HL-60 (cell line): Measurements from ENCODE around the gene RAB31.

Experiments used
- DNase-seq, 2 experiments: peaks; one replicate each; pipeline ENCODE4 v3.0.0-alpha.2; 2010 to 2020; ENCODE audit warnings: low read depth in 1 of 2, low spot score in 1 of 2
- H3K27ac ChIP-seq: fragments of 250-450 bp; sonication (Bioruptor Pico); replicated peaks from 2 replicates; pipeline ENCODE4 v1.5.1; 2020; ENCODE audit warnings: mild to moderate bottlenecking, moderate library complexity
- H3K27me3 ChIP-seq: fragments of 250-450 bp; sonication (Bioruptor Pico); 2 replicates; pipeline ENCODE4 v1.5.1; 2021; ENCODE audit warnings: mild to moderate bottlenecking, moderate library complexity; ENCODE audit not compliant: insufficient read depth, poor library complexity, severe bottlenecking
- H3K4me3 ChIP-seq: replicated peaks from 2 replicates; pipeline ENCODE4 v1.5.1; 2011; ENCODE audit warnings: mild to moderate bottlenecking, control low read depth, low read length; ENCODE audit not compliant: insufficient read depth
- GABPA ChIP-seq: IDR thresholded peaks from 2 replicates; pipeline ENCODE4 v1.6.1; 2012; ENCODE audit warnings: low read depth
- POLR2AphosphoS5 ChIP-seq: IDR thresholded peaks from 2 replicates; pipeline ENCODE4 v1.6.1; 2012; ENCODE audit warnings: low read depth
- SPI1 ChIP-seq: IDR thresholded peaks from 2 replicates; pipeline ENCODE4 v1.6.1; 2012; ENCODE audit warnings: low read depth, mild to moderate bottlenecking, borderline replicate concordance
- TF ChIP-seq, protein P1 (sequence below): IDR thresholded peaks from one replicate; pipeline ENCODE4 v1.5.1; 2011; ENCODE audit warnings: low read length, control low read depth, inconsistent platforms; ENCODE audit not compliant: insufficient read depth
- TF ChIP-seq, protein P2 (sequence below): IDR thresholded peaks from 2 replicates; pipeline ENCODE4 v1.6.1; 2012; ENCODE audit warnings: low read depth; ENCODE audit not compliant: insufficient replicate concordance

RAB31 gene

DNA sequence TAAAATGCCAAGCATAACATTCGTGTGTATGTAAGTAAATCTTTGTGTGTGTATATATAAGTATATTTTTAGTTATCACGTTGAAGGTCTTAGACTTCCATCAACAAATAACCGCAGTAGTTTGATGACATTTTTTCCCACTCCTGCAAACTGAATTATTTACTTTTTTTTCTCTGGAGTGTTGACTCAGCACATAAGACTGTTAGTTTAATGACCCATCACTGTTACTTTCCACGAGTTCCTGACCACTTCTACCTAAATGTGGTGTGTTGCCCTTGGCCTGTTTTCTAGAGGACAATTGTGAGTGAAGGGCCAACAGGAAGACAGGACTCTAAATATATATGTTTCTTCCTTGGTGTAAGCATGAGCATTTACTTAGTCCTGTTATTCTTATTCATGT lies 106.3 kb downstream of the RAB31 start:
- H3K27me3 ChIP-seq: no peaks in the 10 kb centered on the region
- TF ChIP-seq SPI1: no peak
- TF ChIP-seq, protein P1, sequence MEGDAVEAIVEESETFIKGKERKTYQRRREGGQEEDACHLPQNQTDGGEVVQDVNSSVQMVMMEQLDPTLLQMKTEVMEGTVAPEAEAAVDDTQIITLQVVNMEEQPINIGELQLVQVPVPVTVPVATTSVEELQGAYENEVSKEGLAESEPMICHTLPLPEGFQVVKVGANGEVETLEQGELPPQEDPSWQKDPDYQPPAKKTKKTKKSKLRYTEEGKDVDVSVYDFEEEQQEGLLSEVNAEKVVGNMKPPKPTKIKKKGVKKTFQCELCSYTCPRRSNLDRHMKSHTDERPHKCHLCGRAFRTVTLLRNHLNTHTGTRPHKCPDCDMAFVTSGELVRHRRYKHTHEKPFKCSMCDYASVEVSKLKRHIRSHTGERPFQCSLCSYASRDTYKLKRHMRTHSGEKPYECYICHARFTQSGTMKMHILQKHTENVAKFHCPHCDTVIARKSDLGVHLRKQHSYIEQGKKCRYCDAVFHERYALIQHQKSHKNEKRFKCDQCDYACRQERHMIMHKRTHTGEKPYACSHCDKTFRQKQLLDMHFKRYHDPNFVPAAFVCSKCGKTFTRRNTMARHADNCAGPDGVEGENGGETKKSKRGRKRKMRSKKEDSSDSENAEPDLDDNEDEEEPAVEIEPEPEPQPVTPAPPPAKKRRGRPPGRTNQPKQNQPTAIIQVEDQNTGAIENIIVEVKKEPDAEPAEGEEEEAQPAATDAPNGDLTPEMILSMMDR: no peak
- TF ChIP-seq GABPA: no peak
- no peak for TF ChIP-seq POLR2AphosphoS5
- TF ChIP-seq, protein P2, sequence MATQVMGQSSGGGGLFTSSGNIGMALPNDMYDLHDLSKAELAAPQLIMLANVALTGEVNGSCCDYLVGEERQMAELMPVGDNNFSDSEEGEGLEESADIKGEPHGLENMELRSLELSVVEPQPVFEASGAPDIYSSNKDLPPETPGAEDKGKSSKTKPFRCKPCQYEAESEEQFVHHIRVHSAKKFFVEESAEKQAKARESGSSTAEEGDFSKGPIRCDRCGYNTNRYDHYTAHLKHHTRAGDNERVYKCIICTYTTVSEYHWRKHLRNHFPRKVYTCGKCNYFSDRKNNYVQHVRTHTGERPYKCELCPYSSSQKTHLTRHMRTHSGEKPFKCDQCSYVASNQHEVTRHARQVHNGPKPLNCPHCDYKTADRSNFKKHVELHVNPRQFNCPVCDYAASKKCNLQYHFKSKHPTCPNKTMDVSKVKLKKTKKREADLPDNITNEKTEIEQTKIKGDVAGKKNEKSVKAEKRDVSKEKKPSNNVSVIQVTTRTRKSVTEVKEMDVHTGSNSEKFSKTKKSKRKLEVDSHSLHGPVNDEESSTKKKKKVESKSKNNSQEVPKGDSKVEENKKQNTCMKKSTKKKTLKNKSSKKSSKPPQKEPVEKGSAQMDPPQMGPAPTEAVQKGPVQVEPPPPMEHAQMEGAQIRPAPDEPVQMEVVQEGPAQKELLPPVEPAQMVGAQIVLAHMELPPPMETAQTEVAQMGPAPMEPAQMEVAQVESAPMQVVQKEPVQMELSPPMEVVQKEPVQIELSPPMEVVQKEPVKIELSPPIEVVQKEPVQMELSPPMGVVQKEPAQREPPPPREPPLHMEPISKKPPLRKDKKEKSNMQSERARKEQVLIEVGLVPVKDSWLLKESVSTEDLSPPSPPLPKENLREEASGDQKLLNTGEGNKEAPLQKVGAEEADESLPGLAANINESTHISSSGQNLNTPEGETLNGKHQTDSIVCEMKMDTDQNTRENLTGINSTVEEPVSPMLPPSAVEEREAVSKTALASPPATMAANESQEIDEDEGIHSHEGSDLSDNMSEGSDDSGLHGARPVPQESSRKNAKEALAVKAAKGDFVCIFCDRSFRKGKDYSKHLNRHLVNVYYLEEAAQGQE: no peak
- H3K4me3 ChIP-seq: no peak overlapping the region
- no peak overlapping the region for H3K27ac ChIP-seq
- DNase-seq: no peak

DNA sequence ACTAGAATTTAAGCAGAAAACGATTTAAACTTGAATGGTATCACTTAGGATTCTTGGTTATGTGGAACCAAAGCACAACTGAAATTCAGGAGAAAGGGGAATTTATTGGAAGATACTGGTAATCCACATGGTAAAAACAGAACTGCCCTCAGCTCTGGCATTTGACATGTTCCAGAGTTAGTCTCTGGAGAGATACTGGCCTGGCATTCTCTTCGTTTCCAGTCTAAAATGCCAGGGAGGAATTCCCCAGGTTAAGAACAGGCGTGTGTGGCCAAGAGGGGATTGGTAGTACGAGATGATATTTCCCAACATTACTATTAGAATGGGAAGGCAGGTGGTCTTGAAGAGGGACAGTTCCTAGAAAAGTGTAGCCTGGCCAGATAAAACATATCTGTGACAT lies 109.2 kb downstream of the RAB31 start:
- TF ChIP-seq GABPA (no peak), POLR2AphosphoS5 (no peak), SPI1 (no peak)
- TF ChIP-seq, protein P1: no peak
- DNase-seq: no peak
- no peak overlapping the region for H3K27ac ChIP-seq
- H3K4me3 ChIP-seq: no peak overlapping the region
- no peaks in the 10 kb centered on the region for H3K27me3 ChIP-seq

DNA sequence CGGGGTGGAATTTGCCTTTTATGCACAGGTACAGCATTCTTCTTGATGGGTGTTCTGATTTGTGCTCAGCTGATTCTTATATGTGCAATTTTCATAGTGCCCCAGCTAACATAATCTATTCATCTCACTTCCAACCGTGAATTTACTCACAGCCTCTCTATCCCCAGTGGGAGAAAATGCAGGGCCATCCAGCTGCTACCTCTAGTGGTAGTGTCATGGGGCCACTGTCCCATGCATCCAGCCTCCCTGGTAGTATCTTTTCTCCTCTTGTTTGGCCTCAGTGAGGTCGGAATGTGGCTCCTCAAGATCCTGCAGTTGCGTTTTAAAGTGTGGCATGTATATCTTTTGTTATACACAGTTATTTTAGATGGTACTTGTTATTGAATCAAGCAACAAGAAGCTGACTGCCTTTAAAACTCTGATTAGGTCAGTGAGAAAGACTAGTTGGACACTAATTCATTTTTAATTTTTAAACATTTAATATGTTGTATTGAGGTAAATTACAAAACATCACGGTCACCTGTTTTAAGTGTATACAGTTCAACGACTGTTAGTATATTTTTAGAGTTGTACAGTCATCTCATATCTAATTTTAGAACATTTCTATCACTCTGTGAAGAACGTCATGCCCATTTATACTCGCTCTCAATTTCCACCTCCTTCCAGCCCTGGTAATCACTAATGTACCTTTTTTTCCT lies 109.8 kb downstream of the RAB31 start:
- Histone ChIP-seq H3K27ac (no peak overlapping the region), H3K4me3 (no peak overlapping the region), H3K27me3 (no peaks in the 10 kb centered on the region)
- DNase-seq: no peak
- TF ChIP-seq GABPA (no peak), SPI1 (no peak)
- TF ChIP-seq, protein P1: no peak
- TF ChIP-seq, protein P2: no peak

DNA sequence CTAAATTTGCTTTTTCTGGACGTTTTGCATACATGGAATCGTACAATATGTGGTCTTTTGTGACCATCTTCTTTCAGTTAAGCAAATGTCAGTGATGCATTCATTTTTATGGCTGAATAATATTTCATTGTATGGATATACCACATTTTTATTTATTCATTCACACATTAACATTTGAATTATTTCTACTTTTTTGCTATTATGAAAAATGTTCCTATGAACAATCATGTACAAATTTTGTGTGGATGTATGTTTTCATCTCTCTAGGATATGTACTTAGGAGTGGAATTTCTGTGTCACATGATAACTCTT lies 110.3 kb downstream of the RAB31 start:
- H3K27me3 ChIP-seq: no peaks in the 10 kb centered on the region
- no peak overlapping the region for H3K27ac ChIP-seq
- TF ChIP-seq, protein P1: no peak
- TF ChIP-seq SPI1: no peak
- TF ChIP-seq, protein P2: no peak
- TF ChIP-seq GABPA: no peak
- TF ChIP-seq POLR2AphosphoS5: no peak
- no peak for DNase-seq
- H3K4me3 ChIP-seq: no peak overlapping the region
